Smooth muscle cell of the brain vasculature (primary cell): ENCODE results near the gene MAP2.

ENCODE experiments used
- DNase-seq: peaks from one replicate; pipeline ENCODE4 v3.0.0-alpha.2; 2012; ENCODE audit warnings: low read depth, low spot score

MAP2 gene

DNA sequence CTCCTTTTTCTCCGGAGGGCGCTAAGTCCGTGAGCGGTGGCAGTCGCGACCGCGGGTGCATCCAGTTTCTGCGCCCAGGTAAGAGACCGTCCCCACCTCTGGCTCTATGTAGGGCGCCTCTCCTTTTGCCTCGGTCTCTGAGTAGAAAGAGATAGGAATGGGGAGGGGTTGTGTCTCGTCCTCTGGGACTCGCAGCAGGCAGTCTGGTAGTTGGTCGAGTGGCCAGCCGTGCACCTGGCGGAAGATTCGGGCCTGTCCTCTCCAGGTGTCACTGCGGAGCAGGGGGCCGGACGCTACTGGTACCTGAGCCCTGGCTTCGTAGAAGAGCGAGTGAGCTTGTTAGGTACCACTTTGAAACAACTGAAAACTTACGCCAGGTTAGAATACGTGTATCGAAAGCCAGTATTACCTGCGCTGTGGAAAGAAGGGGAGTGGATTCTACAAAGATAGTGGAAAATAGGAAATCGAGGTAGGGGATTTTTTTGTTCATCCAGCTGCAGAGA lies 403 bp downstream of the MAP2 start:
- DNase-seq = no peak

DNA sequence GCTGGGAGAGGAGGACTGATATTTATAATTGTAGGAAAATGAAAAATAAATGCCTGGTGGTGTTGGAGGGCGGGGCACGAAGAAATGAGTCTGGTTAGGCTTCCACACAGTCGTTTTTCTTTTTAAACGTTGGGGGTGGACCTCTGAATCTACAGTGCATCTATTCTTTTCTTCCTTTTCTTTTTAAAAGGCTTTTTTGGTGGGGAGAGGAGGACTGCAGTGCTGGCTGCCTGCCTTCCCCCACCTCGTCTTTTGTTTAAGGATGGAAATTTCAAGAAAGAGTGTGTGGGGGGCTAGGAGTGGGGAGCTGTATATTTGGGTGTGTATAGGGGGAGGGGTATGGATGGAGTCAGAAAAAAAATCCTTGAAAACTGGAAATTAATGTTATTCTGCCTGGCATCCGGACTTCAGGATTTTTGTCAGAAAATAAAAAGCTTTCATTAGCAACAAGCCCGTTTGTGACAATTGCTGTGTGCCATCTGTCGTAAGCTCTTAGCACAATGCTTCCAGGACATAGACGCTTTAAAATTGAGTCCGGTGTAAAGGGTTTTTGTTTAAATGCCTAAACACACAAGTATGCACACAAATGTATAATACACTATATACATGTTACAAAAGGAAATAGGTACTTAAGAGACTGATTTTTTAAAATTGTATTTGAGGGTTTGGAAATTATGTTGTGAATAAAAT lies 1.1 kb downstream of the MAP2 start:
- no peak for DNase-seq

DNA sequence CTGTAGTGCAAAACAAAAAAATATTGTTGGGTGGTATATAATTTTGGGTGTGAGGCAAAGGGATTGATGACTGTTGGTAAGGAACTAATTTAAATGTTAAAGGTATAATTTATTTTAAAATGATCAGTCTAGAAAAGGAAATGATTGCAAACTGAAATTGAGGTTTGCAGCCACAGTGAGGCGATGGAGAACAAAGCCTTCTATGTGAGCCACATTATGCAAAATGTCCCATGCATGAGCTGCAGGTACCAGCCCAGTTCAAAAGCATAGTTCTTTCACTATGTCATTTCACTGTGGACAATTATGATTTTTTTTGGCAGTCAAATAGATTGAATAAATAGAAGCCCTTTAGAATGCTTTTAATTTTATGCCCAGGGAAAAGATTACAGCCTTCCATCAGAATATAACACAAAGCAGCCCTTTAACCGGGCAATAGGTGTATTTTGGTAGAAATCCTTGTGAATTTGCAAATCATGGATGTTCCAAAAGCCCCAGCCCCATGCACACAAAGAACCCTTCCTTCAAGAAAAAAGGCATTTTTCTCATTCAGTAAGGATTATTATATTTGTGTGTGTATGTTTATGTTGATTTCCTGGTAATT lies 1.7 kb downstream of the MAP2 start:
- DNase-seq = no peak

- DNase-seq = no peak
Measured at GRCh38 chr2:209426432-209426831, 2.6 kb downstream of the MAP2 start.

GRCh38 chr2:209431701-209432100 lies 7.9 kb downstream of the MAP2 start:
- DNase-seq = no peak

- no peak for DNase-seq
Measured at GRCh38 chr2:209441541-209441940, 17.7 kb downstream of the MAP2 start.

- DNase-seq = no peak
Measured at GRCh38 chr2:209442939-209443338, 19.1 kb downstream of the MAP2 start.

DNA sequence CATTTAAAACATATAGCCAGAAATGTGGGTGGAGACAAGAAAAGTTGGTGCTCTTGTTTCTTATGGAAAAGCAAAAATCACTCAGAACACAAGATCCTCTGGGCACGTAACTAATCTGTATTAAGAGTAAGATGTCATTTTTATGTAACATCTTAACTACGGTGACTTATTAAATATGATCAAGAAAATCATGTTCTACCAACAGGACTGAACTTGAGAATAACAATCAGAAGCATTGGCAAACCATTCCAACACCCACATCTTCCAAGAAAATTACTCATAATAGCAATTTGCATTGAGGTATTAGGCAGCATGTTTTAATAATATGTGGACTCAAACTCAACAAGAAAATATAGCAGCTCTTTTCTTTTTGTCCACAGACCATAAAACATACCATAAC lies 21.6 kb downstream of the MAP2 start:
- DNase-seq = no peak

DNA sequence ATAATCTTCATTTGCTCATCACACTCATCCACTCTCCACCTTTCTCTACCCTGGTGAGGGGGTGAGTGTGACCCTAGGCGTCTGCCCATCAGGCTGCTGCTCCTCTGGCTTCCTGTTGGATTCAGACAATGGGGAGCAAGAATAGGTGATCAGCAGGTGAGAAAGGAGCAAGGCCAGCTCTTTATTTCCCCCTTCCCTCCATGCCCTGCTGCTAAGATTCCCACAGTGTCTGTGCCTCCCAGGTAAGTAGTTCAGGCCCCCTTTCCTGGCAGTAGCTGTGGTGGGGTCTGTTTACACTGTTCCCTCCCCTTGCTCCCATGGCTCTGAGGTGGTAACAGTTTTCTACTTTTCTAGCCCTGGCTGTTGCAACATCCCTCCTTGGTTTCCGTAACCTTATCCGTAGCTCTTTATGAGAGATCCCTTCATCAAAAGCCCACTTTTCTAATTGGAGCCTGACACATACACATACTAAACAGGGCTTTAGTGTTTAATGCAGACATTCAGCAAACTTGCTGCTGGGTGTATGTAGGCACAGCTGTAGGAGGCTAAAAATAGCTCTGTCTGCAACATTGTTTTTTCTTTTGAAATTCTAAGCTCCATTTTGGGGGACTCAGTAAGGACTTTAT lies 27.5 kb downstream of the MAP2 start:
- no peak for DNase-seq

DNA sequence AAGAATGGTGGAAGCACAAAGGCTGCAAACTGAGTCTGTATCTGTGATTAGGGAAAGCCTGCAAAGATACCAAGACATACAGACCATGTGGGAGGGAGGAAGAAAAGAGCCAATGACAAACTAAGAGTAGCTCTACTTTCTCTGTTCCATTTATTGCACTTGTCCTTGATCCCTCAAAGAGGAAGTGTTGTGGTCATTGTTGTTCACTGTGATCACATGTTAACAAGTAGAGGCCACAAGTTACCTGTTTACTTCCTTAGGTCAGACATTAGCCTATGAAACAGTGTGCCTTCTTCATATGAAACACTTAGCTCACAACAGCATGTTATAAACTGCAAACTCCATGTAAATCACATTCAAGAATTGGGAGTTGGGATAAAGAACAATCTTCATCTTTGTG lies 32.6 kb downstream of the MAP2 start:
- DNase-seq = no peak

GRCh38 chr2:209458008-209458979 lies 34.4 kb downstream of the MAP2 start:
- DNase-seq = no peak

DNA sequence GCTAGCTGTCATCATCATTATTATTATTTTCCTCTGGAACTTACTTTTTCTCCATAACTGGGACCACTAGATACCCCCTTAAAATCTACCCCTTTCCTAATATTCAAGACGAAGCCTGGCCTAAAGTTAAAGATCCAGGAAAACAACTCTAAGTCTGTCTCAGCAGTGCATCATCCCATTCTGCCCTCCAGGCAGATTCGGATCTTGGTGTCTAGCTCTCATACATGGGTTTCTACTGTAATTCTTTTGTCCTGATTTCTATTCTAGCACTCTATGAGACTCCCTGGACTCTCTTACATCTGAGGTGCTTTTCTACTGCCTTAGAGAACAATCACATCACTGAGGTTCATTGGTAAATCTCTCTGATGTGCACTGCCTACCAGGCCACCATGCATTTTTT lies 35.5 kb downstream of the MAP2 start:
- no peak for DNase-seq

DNA sequence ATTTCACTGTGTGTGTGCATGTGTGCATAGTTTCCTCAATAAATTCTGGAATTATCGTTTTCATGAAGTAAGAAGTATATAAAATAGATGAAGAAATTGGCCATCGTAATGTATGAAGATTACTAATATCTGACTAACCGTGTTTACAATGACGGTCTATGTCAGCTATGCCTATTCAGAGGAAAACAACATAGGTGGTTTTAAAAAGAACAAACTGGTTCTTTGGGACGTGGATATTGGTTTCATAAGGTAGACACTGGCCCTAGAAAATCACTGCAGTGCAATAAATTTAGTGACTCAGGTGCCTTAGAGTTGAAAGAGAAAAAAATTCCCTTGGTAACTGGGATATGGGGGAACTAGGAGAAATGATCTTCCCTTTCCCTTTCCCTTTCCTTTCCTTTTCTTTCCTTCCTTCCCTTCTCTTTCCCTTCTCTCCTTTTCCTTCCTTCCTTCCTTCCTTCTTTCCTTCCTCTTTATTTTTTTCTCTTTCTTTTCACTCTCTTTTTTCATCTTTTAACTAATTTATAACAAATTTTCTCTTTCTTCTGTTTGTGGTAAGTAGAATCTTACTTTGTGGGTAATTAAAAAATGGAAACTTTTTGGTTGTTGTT lies 36.4 kb downstream of the MAP2 start:
- no peak for DNase-seq

GRCh38 chr2:209463226-209463625 lies 39.4 kb downstream of the MAP2 start:
- DNase-seq = no peak

- no peak for DNase-seq
Measured at GRCh38 chr2:209463835-209464234, 40.0 kb downstream of the MAP2 start.

DNA sequence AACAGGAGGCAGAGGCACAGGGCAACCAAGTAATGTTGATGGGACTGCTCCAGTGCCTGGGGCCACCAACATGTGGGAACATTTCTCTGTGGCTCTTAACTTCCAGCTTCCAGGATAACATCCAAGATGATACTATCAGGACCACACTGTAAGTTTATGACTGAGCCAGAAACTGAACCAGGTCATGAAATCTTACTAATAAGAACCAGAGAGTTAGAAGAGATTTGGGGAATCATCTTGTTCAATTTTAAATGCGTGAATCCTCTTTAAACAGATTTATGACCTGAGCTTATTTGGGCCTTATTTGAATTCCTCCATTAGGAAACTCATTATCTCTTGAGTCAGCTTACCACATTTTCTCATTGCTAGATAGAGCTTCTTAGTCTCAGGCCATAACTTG lies 45.0 kb downstream of the MAP2 start:
- DNase-seq = no peak

DNA sequence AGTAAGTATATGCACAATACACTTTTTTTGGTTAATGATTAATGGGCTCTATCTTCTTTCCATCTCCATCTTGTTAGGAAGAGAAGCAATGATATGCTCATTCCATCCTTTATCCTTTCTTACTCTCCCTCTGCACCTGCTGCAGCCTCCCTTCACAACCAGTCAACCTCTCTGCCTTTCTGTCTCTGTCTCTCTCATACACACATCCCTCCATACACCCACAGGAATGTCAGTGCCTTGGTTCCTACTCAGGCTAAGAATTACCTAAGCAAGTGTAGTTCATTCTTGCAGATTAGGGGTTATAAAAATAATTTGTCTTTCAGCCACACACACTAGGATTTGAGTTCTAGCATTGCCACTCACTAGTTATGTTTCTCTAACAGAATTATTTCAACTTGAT lies 45.6 kb downstream of the MAP2 start:
- DNase-seq = no peak

DNA sequence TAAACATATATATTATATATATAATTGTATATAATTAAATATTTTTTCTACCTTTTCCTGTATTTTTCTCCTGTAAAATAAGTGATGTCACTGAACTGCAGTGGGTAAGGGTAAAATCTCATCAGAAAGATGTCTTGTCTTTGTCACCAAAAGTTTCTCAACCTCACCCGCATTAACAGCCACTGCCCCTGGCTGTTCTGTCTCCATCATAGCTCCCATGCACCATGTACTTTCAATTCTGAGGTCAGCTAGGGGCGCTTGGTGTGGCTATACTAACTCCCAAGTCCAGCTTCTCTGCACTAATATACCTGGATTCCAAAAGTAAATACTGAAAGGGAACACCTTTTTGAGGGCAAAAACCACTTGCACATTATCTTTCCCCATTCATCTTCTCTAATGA lies 46.6 kb downstream of the MAP2 start:
- DNase-seq = no peak

DNA sequence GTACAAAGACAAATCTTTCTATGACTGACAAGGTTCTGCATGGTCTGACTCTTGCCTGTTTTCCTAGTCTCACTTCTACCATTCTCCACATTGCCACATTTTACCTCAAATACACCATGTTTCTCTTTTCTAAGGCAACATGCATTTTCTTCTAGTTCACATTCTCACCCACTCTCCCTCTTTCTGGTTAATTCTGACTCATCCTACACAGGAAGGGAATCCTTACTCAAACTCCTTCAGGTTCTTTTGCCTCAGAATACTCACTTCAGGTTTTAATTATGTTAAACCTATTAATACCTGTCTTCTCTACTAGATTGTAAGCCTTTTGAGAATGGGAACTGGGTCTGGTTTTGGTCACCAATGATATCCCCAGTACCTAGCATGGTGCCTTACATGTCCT lies 47.2 kb downstream of the MAP2 start:
- no peak for DNase-seq

DNA sequence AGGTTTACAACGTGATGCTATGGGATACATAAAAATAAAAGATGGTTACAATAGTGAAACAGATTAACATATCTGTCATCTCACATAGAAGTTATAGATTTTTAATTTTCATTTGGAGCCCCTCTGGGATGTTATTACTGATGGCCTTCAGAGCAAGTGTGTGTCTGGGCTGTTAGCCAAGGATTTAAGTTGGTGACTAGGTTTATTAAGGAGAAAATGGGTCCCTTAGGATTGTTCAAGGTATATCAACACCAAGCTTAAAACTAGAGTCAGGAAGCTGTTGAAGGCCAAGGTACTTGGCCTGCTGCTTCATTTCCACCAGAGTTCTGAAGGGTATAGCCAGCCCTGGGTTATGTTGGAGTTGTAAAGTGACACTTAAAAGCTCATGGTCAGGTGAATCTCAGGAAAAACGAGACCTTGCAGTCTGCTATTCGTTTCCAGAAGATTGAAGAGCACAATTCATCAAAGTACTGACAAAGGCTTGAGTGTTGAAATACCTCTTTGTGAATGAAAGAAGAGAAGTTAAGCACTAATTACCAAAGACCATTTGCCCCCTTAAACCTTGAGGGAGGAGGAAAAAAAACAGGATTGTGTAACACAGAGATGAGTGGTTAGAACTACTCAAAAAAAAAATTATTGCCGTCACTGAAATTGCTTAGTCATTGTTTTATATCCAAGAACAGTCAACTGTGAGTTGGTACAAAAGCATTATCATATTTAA lies 48.4 kb downstream of the MAP2 start:
- no peak for DNase-seq

DNA sequence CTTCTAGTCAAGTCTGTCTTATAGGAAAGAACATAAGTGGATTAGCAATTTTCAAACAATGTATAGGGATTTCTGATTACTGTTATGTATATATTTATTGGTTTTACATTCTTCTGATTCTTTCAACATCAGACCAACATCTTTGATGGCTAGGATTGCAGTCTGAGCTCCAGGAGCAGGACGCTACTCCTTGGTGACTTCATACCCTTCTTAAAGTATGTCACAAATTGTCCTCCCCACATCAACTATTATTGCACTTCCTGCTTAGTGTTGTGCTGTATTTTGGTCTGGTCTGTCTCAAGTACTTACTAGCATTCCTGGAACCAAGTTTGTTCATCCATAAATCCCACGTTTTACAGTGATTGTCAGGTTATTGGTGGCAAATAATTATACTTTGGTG lies 49.0 kb downstream of the MAP2 start:
- DNase-seq = no peak
